ENCODE measurements around the gene HOOK1.
"Not testable (repeated sequence)": the region's sequence is repeated elsewhere in the genome, so short reads cannot be mapped to it uniquely, and the experiment has no call there.

HOOK1 gene

DNA sequence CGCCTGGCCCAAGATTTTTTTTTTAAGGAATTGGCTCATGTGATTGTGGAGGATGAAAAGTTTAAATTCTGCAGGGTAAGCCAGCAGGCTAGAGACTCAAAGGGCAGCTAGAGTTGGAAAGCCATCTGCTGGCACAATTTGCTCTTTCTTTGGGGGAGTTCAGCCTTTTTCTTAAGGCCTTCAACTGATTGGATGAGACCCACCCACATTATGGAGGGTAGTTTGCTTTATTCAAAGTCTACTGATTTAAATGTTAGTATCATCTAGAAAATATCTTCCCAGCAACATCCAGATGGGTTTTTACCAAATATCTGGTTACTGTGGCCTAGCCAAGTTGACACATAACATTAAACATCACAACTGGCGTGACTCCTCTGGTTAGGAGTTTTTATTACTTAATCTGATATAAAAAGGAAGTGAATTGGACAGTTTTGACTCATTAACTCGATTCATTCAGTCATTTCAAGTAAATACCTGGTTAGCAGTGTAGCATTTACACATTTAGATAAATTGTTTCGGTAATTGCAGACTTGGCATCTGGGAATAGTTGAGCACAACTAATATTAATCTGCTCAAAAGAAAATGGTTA lies 12.4 kb downstream of the HOOK1 start:
- no peak for DNase-seq

DNA sequence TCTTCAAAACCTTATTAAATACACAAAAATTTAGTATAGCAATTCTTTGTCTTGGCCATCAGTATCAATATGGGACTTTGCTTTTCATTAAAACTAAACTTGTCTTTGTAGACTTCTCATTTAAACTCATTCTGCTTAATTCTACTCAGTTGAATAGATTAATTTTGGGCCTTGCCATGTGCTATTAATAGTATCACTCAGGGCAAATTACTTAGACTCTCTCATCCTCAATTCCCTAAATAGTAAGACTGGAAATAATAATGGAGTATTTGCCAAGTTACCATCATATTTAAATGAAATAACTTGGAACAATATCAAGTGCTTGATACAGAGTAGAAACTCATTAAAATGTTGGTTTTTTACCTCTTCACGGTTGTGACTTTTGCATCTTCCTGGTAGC lies 13.4 kb downstream of the HOOK1 start:
- DNase-seq, result no peak

DNA sequence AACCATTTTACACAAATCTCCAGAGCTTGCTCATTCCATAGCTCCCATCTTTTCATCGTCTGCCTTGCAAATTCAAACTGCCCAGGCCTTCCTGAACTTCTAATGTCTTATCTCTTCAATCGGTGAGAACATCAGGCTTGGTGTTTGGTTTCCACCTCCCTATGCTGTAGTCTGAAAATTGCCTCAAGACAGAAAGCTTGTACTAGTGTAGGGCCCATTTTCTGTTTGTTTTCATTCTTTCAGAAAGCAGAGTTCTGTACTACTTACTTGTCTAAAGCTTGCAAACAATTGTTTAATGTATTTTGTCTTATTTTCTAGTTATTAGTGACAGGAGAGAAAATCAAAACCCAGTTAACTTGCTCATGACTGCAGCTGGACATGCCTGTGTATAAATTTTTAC lies 16.8 kb downstream of the HOOK1 start:
- DNase-seq, result no peak

DNA sequence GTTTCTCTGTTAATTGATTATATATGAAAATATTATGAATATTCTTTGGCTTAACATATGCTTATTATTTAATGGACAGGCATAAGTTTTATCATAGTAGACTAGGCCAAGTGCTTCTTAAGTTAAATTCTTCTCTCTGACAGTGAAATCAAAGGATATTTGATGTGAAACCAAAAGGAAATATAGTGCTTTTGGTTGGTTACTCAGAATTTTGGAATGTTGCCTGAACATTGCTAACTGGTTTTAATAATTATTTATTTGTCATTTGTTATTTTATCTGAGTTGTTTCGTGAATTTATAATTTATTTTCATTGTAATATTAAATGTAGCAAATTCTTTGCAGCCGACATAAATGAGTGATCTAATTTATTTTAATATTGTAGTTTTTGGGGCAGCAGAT lies 18.3 kb downstream of the HOOK1 start:
- DNase-seq, result no peak

DNA sequence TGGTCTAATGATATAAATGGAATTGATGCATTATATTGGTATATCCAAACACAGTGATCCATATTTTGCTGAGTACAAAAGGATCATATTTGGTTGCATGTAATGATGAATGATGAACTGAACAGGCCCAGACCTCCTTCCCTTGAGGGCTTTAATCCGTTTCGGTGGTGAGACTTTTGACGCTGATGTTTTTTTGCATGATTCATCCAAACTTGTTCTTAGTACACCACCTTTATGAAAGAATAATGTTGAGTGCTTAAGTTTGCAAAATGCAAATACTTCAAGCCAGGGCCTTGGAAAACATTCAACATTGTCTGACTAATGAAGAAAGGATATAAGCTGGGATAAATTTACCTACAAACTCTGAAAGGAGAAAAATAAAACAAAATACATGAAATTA lies 19.2 kb downstream of the HOOK1 start:
- no peak for DNase-seq

DNA sequence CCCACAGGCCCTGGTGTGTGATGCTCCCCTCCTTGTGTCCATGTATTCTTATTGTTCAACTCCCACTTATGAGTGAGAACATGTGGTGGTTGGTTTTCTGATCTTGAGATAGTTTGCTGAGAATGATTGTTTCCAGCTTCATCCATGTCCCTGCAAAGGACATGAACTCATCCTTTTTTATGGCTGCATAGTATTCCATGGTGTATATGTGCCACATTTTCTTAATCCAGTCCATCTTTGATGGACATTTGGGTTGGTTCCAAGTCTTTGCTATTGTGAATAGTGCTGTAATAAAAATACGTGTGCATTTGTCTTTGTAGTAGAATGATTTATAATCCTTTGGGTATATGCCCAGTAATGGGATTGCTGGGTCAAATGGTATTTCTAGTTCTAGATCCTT lies 23.1 kb downstream of the HOOK1 start:
- not testable (repeated sequence) for DNase-seq

DNA sequence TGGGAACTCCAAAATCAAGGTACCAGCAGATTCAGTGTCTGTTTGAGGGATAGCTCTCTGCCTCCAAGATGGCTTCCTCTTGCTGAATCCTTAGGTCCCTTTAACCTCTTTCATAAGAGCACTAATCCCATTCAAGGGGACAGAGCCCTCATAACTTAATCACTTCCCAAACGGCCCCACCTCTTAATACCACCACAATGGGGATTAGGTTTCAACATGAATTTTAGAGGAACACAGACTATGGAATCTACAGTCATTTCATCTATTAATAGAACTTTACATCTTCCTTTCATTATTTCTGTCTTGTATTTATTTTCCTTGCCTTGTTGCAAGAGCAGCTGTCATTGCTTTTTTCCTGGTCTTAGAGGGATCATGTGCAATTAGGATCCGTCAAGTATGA lies 30.3 kb downstream of the HOOK1 start:
- DNase-seq, result no peak

DNA sequence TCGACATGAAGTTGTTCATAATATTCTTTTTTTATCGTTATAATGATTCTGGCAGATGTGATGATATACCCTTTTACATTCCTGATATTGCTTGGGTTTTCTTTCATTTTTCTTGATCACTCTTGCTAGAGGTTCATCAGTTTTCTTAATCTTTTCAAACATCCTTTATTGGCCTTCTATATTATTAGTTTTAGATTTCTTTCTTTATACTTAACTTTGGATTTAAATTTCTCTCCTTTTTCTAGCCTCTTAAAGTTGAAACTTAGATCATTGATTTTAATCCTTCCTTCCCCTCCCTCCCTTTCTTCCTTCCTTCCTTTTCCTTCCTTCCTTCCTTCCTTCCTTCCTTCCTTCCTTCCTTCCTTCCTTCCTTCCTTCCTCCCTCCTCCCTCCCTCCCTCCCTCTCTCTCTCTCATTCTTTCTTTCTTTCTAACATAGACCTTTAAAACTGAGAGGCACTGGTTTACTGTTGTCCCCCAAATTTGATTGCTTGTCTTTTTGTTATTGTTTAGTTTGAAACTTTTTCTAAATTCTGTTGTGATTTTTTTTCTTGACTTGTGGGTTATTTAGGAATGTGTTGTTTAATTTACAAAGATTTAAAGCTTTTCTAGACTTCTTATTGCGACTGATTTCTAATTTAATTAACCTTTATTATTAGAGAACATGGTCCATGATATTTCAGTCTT lies 31.6 kb downstream of the HOOK1 start:
- DNase-seq, result no peak

DNA sequence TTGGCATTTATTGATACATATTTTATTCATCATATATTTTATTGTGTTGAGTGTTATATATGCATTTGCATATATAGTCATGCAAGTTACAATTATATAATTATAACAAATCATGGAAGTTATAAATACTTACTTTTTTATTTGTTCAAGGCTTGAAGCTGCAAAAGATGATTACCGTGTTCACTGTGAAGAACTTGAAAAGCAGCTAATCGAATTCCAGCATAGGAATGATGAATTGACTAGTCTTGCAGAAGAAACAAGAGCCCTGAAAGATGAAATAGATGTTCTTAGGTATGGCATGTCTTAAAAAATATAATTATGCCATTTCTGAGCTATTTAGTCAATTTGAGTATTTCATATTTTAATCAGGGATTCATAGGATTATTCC lies 32.1 kb downstream of the HOOK1 start:
- no peak for DNase-seq

DNA sequence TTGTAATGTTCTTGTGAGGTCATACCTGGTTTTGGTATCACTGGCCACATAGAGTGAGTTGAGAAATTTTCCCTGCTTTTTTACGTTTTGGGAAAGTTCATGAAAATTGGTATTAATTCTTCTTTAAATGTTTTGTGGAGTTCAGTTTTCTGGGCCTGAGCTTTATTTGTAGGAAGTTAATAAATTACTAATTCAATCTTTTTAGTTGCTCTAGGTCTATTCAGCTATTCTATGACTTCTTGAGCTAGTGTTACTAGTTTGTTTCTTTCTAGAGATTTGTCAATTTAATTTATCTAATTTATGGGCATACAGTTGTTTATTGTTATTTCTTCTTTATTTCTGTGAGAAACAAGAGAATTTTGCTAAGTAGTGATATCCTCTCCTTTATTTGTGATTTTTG lies 37.4 kb downstream of the HOOK1 start:
- no peak for DNase-seq

DNA sequence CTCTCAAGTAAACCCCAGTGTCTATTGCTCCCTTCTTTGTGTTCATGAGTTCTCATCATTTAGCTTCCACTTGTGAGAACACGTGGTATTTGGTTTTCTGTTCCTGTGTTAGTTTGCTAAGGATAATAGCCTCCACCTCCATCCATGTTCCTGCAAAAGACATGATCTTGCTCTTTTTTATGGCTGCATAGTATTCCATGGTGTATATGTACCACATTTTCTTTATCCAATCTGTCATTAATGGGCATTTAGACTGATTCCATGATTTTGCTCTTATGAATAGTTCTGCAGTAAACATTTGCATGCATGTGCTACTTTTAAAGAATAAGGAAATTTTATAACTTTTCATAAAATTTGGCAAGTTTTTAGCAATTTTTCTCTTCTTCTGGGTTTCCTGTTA lies 40.5 kb downstream of the HOOK1 start:
- not testable (repeated sequence) for DNase-seq

DNA sequence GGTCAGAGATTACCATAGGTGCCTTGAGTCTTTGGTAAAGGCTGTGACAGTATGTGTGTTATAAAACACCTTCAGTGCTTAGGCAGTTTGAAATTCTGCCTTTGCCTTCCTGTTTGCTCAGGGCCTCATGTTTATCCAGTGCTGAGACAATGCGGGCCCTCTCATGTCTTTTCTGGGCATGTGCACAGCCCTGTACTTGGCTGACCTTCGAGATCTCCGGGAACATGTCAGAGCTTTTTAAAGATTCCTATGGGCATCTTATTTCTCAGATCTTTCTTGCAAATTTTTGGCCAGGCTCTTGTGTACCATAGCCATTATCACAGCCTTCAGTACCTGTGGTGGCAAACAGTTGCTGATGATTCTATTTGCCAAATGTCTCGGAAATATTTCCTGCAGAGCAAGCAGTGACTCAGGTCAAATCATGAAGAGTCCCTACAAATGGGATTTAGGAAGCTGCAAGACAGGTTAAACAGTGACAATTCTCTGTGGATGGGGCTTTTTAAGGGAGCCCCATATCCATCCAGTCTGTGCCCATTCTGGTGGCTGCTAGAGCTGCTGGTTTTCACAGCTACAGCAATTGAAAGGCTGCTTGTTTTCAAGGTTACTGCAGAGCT lies 42.1 kb downstream of the HOOK1 start:
- no peak for DNase-seq

DNA sequence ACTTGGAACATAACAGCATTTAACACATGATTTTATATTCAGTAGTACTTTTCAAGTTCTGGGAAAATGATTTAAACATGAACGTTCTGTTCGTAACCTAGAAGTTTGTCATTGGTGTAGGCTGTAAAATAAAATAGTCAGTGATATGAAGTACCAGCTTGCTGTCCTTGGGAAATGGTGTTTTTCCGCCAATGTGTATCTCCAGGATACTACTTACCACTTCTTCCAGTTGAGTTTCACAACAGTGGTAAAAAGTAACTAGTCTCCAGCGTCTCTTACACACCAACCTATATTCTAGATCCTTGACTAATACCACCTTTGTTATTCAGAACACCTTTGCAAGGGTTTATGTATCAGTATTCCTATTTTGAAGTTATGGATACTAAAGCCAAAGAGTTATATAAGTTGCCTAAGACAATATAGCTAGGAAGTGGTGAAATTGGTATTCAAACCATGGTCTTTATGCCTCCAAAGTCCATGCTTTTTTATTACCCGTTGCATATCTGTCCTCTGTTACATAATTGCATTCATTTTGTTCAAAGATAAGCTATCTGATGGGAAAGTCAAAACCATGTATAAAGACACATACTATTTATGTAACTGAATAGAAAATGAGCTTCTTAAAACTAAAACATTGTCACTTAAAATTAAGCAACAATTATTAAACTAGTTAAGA lies 43.1 kb downstream of the HOOK1 start:
- no peak for DNase-seq

DNA sequence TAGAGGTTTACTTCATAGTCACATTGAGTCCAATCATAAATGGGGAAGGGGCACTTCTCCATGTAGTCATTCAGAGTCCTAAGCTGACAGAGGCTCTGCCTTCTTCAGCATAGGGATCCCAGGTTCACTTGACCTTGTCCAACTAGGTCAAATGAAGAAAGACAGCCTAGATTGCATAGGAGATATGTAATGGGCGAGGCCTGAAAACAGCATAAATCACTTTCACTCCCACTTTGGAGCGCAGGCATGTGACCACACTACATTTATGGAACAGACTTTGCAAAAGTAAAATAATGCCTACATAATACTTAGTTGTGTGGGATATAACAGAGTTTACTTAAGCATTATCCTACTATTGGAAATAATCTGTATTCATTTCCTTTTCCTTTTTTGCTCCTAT lies 51.7 kb downstream of the HOOK1 start:
- DNase-seq, result no peak

DNA sequence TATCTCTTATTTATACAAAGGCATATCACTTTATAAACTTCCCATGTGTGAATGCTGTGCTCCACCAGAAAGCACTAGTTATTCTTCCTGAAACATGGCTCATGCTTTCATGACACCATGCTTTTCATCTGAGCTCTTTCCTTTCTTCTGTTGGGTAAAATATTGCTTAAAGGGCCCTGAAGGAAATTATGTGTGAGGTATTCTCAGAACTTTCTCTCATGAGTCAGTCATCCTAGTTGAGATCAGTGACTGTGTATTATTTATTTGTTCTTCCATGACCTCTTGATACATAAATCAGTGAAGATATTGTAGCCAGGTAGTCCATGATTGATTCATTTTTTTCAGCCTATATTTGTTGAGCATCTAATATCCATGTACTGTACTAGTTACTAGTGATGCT lies 57.0 kb downstream of the HOOK1 start:
- DNase-seq, result no peak

DNA sequence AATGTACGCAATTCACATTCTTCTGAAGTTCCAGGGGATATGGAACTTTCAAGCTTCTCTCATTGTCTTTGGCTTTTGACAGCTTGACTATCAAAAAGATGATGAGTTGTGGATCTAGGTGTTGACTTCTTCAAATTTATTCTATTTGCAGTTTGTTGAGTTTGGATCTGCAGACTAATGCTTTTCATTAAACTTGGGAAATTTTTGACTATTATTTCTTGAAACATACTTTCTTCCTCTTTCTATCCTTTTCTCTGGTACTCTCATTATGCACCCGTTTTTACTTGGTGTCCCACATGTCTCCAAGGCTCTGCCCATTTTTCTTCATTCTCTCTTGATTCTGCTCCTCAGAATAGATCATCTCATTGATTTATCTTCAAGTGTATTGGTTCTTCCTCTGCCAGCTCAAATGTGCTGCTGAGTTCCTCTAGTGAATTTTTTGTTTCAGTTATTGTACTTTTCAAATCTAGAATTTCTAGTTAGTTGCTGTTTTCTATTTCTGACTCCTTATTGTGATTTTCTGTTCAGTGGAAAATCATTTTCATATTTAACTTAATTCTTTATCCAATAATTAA lies 62.4 kb downstream of the HOOK1 start:
- no peak for DNase-seq

DNA sequence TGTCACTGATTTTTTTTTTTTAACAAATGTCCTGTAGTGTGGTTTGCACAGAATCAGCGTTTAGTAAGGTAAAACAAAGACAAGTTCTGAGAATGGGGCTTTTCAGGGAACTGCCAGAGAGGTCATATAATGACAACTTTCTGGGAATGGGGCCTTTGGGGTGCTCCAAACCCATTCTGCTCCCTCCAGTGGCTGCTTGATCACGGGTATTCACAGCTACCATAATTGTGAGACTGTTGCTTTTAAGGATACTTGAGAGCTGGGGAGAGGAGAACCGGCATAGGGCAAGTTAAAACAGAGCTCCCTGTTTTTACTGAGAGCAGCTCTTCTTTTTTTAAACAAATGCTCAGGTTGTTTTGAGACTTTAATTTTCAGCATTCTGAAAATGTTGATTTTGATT lies 63.6 kb downstream of the HOOK1 start:
- DNase-seq, result no peak

DNA sequence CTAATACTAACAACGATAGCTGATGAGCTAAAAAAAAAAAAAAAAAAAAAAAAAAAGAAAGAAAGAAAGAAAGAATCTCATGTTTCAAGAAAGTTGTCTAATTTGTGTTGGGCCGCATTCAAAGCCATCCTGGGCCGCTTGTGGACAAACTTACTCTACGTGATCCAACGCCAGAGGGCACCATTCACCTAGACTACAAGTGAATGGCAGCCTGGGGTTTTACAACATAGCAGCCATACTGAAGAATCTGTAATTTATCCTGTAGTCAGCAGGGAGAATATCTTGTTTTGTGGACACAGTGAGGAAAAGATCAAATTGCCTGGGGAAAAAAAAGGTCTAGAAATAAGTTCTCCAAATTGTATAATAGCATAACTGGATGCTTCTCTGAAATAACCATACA lies 64.8 kb downstream of the HOOK1 start:
- peak; percentile 76 for DNase-seq

DNA sequence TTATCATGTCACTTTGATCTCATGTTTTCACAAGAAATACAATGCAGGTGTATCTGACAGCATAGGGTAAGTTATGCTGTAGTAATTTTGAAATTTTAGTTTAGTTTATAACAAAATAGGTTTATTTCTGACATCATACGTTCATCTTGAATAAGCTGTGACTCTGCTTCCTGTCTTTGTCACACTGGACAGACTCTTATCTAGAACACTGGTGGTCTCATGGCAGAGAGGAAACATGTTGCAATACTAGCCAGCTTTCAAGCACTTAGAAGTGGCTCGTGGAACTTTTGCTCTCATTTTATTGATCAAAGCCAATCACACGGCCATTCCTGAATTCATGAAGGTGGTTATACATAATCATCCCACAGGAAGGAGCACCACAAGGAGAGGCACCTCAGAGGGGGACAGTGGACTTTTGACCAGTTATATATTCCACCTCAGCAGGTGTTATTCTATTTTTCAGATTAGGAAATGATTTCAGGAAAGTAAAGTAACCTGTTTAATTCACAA lies 65.3 kb downstream of the HOOK1 start:
- DNase-seq, result no peak

DNA sequence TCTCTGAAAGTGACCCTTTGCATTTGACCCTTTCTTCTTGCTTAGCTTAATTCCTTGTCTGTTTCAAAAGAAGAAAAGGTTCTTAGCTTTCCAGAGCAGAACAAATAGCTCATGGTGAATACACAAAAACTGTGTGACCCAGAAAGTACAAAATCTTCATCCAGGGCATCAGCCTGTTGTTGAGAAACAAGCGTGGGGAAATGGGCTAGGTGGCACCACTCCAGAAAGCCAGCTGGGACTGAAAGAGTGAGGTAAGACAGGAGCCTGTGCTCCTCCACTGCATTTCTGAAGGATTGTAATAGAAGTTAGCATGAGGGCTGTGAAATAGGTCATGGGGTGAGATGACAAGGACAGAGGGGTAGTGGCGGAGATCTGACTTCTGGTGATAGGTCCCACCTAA lies 66.0 kb downstream of the HOOK1 start:
- no peak for DNase-seq

DNA sequence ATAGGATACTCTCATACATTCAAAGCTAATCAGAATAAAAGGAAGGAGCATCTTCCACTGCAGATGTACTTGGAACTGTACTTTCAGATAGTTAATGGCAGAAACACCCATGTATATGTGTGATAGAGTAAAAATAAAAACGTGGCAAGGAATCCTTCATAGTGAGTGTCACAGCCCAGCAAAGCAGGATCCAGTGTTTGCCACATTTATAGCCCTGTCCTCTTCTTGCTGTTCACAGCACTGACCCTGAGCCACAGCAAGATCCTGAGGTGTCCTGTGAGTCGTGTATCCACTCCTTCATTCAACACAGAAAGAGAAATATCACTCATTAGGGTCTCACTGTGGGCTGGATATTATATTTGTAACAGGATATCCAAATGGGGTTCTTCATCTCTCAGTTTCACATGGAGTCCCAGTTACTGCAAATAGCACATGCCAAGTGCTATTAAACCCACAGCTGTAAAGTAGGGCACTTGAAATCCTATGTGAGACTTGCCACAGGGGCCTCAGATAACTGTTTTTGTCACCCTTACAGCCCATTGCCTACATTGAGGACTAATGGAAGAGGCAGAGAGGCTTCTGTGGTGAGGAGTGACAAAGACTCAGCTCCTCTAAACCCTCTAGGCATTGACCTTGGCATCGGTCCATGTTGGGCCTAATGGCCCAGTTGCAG lies 70.5 kb downstream of the HOOK1 start:
- DNase-seq, result no peak

DNA sequence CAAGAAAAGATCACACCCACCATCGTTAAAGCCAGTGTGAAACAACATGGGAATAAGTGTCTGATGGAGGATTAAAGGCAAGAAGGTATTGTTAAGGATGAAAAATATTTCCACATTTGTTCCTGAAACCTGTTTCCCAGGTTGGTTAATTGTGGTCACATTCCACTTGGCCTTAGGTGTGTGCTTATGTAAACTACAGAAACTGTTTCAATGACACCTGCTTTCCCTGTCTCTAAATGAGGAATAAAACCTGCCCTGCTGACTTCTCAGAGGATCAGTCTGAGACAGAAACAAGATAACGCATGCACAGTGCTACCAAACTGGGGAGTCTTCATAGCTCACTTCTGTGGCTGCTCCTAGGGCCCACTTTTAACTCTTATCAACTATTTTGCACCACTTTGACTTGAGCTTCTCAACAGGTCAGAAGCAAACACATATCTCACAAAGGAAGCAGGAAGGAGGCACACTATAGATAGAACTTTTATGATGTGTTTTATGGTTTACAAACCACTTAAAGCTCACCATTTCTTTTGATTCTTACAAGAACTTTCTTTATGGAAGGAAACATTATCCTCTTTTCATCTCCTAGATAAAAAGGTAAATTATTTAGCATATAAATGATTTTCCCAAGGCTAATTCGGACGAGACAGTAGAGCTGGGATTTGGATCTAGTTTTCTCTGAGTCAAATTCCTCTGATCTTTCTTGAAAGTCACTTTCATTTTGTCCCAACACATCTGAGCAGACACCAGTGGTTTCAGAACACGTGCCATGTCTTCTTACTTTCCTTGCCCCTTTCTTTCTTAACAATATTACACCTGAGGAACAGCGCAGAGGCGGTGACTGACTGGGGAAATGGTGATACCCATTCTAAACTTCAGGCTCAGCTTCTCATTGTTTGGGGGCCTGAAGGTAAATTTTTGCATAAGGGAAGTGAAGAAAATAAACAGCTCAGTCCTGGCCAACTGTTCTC lies 78.4 kb downstream of the HOOK1 start:
- no peak for DNase-seq
